Germinal center (tissue), 1 donor: ENCODE measurements around the gene RANBP1.

ENCODE experiments used
- DNase-seq: peaks from one replicate; pipeline ENCODE4 v3.0.0; 2012; ENCODE audit warnings: mixed read lengths, low spot score

RANBP1 gene

GRCh38 chr22:20174785-20175596 lies 59.1 kb downstream of the RANBP1 start:
- DNase-seq = no peak

- DNase-seq = no peak
Observed at GRCh38 chr22:20175597-20175900, 59.6 kb downstream of the RANBP1 start.

GRCh38 chr22:20176421-20177085 lies 60.6 kb downstream of the RANBP1 start:
- no peak for DNase-seq
